Smooth muscle cell of trachea (primary cell): ENCODE measurements around the gene MEIOC. TPM values are rescaled to one million over a fixed set of nuclear protein-coding genes. Genes with fewer than 3 reads are reported as not detected.

Experiments
- total RNA-seq: library from RNA; depleted of rRNA; stranded (reverse); fragments of >200 nt; gene quantifications from 2 replicates; pipeline ENCODE4 v1.2.1, GENCODE V29; 2014

Gene MEIOC
- 0.15 and 0.66 TPM in 2 replicates for total RNA-seq

DNA sequence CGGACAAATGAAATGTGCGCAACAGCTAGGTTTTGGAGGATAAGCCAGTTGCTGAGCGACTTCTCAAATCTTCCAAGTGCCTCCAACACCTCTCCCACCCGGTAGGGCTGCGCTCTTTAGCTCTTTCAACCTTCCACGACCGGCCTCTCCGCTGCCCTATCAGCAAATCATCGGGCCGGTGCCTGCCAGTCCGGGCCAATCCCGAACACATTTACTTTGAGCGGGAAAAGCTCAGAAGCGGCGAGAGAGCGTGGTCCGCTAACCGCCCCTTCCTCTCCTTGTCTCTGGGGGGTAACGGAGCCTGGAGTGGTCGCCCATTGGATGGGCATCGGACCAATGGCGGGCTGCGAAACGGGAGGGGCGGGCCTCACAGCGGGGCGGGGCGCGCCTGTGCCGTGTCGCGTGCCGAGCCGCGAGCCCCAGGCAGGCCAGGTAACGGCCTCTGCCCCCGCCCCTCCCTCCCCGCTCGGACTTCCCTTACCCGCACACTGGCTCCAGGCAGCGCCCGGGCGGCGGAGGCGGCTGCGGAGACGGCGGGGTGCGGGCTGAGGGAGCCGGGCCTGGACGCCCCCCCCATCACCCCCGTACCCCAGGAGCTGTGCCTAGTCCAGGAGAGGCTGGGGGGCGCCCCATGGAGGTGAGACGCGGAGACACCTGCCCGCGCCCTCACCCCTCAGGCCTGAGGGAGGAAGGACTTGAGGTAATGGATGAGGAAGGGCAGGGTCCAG lies at the start of gene MEIOC:
Gene MEIOC (plus strand): TSS at position 486 of the 728 bp plus-strand sequence. CDS start 146 bp downstream, at position 632.

DNA sequence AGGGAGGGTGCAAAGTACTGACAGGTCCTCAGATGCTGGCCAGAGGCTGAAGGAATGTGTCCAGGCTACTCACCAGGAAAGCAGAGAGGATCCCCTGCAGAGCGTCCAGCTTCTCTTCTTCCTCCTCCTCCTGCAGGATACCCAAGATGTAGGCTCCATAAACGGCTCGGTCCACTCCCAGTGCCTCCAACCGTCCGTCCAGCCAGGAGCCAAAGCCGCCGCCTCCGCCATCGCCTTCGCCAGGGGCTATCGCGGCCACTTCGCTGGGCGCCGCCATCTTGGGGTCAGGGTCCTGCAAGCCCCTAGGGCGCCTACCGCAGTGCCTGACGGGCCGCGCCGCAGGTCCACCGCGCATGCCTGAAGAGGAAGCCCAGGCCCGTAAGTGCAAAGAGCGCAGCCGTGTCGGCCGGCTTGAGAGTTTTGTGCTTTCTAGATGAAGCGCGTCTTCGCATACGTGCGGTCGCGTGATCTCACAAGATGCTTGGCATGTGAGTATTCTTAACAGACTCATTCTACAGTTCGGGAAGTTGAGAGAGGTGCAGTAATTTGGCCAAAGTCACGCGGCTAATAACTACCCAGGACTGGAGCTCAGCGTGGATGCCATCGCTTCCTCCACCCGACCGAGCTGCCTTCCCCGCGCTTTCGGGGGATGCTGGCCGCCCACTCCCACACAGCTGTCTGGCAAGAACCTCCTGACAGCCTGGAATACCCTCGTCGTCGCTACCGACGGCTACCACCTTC lies 33.4 kb downstream of the MEIOC start, which contains the start of gene CCDC43:
Gene CCDC43 (minus strand): TSS at position 300 of the 741 bp plus-strand sequence. CDS start 23 bp downstream, at position 277.

DNA sequence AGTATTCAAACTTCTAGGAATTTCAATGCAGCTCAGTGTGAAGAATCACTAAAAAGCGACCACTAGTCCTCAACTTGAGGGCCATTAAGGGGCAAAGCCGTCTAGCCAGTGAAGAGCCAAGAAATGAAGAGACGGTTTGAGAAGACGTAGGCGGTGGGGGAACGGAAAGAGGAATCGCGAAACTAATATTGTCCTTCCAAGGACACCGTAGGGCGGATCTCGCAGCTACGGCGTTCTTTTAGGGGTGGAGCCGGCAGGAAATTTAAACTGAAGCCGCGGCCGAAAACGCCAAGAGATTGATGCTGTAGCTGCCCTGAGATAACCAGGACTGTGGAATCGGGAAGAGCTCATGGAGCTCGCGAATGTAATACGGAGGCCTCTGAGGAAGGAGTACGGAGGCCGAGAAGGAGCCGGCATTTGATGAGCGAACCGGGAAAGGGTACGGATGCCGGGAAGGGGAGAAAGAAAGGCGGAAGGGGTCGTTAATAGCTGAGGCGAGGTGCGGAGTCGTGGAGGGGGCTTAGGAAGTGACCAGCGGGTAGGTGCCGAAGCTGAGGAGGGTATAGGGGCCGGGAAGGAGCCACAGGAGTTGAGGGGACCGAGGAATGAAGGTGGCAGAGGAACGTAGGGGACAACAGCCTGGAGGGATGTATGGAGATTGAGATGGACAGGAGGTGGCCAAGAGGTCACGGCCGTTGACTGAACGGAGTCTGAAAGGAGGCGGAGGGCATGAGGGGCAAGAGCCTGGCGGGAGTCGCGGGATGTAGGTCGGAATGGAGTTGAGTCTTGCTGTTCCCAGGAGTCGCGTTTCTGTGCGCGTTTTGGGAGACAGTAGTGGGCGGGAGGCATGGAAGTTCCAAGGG lies 52.4 kb downstream of the MEIOC start, which contains the start of gene DBF4B:
Gene DBF4B (plus strand): TSS at position 265 of the 863 bp plus-strand sequence. CDS start 156 bp downstream, at position 421.

Other genes with a start within 250 kb of the MEIOC start
- gene GPATCH8, start 153.1 kb upstream of the MEIOC start, total RNA-seq = 15.4 and 28.5 TPM in 2 replicates
- gene FZD2, start 99.0 kb upstream of the MEIOC start, total RNA-seq = 22.7 and 35.1 TPM in 2 replicates
- gene CCDC43, start 33.3 kb downstream of the MEIOC start, total RNA-seq = 27.5 and 40.6 TPM in 2 replicates
- 1.8 and 8.6 TPM in 2 replicates for gene DBF4B, start 52.2 kb downstream of the MEIOC start, total RNA-seq
- 0.44 and 0.99 TPM in 2 replicates for gene ADAM11, start 102.5 kb downstream of the MEIOC start, total RNA-seq
- gene GJC1, start 173.8 kb downstream of the MEIOC start, total RNA-seq = 10.4 and 25.9 TPM in 2 replicates
- gene HIGD1B, start 191.4 kb downstream of the MEIOC start, total RNA-seq = not detected in 2 replicates
- gene EFTUD2, start 243.0 kb downstream of the MEIOC start, total RNA-seq = 86.7 and 122 TPM in 2 replicates